ENCODE results near the gene MDK. TPM values are rescaled to one million over a fixed set of nuclear protein-coding genes. Genes with fewer than 3 reads are reported as not detected.
A peak's percentile ranks its signal among the peaks of the same experiment; 100 is the strongest.
"Not testable (repeated sequence)": the region's sequence is repeated elsewhere in the genome, so short reads cannot be mapped to it uniquely, and the experiment has no call there.

The MDK gene
- total RNA-seq, 1 experiment from 2014 or later, result 0.49 TPM

DNA sequence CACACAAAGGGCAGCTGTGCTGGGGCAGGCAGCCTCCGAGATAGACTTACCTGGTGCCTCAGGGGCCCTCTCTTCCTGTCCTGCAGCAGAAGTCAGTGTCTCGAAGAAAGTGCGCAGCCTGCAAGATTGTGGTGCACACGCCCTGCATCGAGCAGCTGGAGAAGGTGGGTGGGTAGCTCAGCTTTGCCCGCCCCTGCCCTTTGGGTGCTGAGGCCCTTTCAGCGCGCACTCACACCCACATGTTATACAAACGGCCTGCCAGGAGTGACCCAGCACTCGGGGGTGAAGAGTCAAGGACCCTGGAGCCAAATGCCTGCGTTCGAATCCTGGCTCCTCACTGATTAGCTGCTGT lies 13.6 kb upstream of the MDK start:
- Mint-ChIP-seq H3K27ac (ENCODE audit: low read depth, unreplicated experiment) (no peak overlapping the region), H3K4me3 (ENCODE audit: unreplicated experiment) (no peak overlapping the region), H3K36me3 (ENCODE audit: insufficient read depth, unreplicated experiment) (peaks cover 13% of the 10 kb centered on the region), H3K9me3 (ENCODE audit: unreplicated experiment) (no peaks in the 10 kb centered on the region), H3K4me1 (ENCODE audit: insufficient read depth, unreplicated experiment) (peaks cover 4% of the 10 kb centered on the region), H3K27me3 (ENCODE audit: insufficient read depth, unreplicated experiment) (no peaks in the 10 kb centered on the region)
- TF ChIP-seq, protein P1, sequence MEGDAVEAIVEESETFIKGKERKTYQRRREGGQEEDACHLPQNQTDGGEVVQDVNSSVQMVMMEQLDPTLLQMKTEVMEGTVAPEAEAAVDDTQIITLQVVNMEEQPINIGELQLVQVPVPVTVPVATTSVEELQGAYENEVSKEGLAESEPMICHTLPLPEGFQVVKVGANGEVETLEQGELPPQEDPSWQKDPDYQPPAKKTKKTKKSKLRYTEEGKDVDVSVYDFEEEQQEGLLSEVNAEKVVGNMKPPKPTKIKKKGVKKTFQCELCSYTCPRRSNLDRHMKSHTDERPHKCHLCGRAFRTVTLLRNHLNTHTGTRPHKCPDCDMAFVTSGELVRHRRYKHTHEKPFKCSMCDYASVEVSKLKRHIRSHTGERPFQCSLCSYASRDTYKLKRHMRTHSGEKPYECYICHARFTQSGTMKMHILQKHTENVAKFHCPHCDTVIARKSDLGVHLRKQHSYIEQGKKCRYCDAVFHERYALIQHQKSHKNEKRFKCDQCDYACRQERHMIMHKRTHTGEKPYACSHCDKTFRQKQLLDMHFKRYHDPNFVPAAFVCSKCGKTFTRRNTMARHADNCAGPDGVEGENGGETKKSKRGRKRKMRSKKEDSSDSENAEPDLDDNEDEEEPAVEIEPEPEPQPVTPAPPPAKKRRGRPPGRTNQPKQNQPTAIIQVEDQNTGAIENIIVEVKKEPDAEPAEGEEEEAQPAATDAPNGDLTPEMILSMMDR (IDR thresholded peaks at IDR 0.05; ENCODE audit: unreplicated experiment), result no peak
- POLR2A ChIA-PET, result interaction anchor here (1.6 kb wide), 1 partner anchor 11 kb away, joined by 5 read pairs; no protein-coding TSS in a partner anchor
- BruUV-seq (replicated peaks), result no TSS peak
- DNase-seq (ENCODE audit: unreplicated experiment), result no peak
- CTCF ChIA-PET, result interaction anchor here (0.6 to 1.9 kb wide), 15 partner anchors 9 to 408 kb away, joined by 3 to 18 read pairs (median 5); no protein-coding TSS in a partner anchor
- intact Hi-C loops (cut with micrococcal nuclease), result no loop called here

DNA sequence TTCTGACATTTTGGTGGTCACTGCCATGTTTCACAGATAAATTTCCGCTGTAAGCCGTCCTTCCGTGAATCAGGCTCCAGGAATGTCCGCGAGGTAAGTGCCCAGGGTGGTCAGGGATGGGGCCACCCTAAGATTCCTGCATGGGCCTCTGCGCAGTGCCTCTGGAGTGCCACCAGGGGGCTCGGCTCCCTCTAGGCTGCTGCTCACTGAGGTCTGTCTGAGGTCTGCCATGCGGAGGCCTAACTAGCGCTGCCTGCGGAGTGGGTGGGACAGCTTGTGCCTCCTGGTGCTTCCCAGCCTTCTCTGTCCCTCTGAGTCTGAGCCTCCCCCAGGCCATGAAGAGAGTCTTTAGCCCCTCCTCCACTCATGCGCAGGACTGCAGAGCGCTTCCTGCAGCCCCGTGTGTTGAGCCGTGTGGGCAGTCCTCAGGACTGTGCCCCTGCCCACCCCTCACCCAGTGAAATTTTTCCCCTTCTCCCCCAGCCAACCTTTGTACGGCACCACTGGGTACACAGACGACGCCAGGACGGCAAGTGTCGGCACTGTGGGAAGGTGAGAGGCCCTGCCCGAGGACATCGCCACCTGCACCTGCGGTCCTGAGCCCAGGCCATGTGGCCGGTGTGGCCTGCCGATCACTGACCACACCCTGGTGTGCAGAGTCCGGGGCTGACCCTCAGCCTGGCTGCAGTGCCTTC lies 11.9 kb upstream of the MDK start:
- Mint-ChIP-seq H3K27me3 (ENCODE audit: insufficient read depth, unreplicated experiment) (no peaks in the 10 kb centered on the region), H3K36me3 (ENCODE audit: insufficient read depth, unreplicated experiment) (peaks cover 13% of the 10 kb centered on the region), H3K27ac (ENCODE audit: low read depth, unreplicated experiment) (no peak overlapping the region), H3K4me3 (ENCODE audit: unreplicated experiment) (no peak overlapping the region), H3K9me3 (ENCODE audit: unreplicated experiment) (no peaks in the 10 kb centered on the region), H3K4me1 (ENCODE audit: insufficient read depth, unreplicated experiment) (no peaks in the 10 kb centered on the region)
- ChIA-PET POLR2A (interaction anchor here (0.7 kb wide), 1 partner anchor 391 kb away, joined by 3 read pairs; no protein-coding TSS in a partner anchor), CTCF (interaction anchor here (0.8 to 1.7 kb wide), 7 partner anchors 10 to 77 kb away, joined by 3 to 18 read pairs (median 4); no protein-coding TSS in a partner anchor)
- peak; percentile 59 for DNase-seq (ENCODE audit: unreplicated experiment)
- BruUV-seq (replicated peaks), result no TSS peak
- TF ChIP-seq, protein P1 (IDR thresholded peaks at IDR 0.05; ENCODE audit: unreplicated experiment), result peak; percentile 78
- intact Hi-C loops (cut with micrococcal nuclease), result no loop called here

DNA sequence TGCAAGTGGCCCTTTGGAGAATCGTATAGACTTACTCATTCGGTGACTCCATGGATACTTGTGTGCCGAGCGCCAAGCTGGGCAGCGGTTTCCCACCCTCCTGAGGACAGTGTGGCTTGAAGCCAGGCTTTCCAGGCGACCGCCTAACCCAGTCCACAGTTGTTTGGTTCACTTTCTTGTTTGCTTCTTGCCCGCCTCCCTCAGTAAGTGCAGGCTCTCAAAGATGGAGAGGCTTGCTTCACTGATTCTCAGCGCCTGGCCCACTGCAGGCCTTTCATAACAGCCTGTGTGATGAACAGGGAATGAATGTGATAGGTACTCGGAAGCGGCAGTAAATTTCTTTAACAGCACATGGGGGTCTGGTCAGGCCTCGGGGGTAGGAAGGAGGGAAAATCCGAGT lies 11.2 kb upstream of the MDK start:
- intact Hi-C loops (cut with micrococcal nuclease), result no loop called here
- Mint-ChIP-seq H3K4me1 (ENCODE audit: insufficient read depth, unreplicated experiment) (no peaks in the 10 kb centered on the region), H3K27ac (ENCODE audit: low read depth, unreplicated experiment) (no peak overlapping the region), H3K9me3 (ENCODE audit: unreplicated experiment) (no peaks in the 10 kb centered on the region), H3K27me3 (ENCODE audit: insufficient read depth, unreplicated experiment) (no peaks in the 10 kb centered on the region), H3K4me3 (ENCODE audit: unreplicated experiment) (no peak overlapping the region), H3K36me3 (ENCODE audit: insufficient read depth, unreplicated experiment) (peaks cover 19% of the 10 kb centered on the region)
- TF ChIP-seq, protein P1 (IDR thresholded peaks at IDR 0.05; ENCODE audit: unreplicated experiment), result no peak
- DNase-seq (ENCODE audit: unreplicated experiment), result no peak
- no TSS peak for BruUV-seq (replicated peaks)
- ChIA-PET CTCF (interaction anchor here (0.9 to 1.7 kb wide), 2 partner anchors 21 to 63 kb away, joined by 3 to 4 read pairs; no protein-coding TSS in a partner anchor), POLR2A (interaction anchor here (0.7 kb wide), 1 partner anchor 391 kb away, joined by 3 read pairs; no protein-coding TSS in a partner anchor)

DNA sequence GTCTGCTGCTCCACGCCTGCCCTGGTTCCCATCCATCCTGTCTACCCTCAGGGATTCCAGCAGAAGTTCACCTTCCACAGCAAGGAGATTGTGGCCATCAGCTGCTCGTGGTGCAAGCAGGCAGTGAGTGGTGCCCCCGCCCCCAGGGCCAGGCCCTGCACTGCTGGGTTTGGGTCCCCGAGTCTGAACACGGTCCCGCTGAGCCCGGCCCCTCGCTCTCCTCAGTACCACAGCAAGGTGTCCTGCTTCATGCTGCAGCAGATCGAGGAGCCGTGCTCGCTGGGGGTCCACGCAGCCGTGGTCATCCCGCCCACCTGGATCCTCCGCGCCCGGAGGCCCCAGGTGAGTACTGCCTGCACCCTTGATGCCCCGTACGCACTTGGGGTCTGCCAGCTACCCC lies 10.2 kb upstream of the MDK start:
- H3K36me3 Mint-ChIP-seq (ENCODE audit: insufficient read depth, unreplicated experiment), result peaks cover 26% of the 10 kb centered on the region
- intact Hi-C loops (cut with micrococcal nuclease); H3K27me3 Mint-ChIP-seq (ENCODE audit: insufficient read depth, unreplicated experiment); BruUV-seq (replicated peaks); H3K27ac Mint-ChIP-seq (ENCODE audit: low read depth, unreplicated experiment); H3K4me1 Mint-ChIP-seq (ENCODE audit: insufficient read depth, unreplicated experiment); POLR2A ChIA-PET; H3K9me3 Mint-ChIP-seq (ENCODE audit: unreplicated experiment); H3K4me3 Mint-ChIP-seq (ENCODE audit: unreplicated experiment); DNase-seq (ENCODE audit: unreplicated experiment): not testable (repeated sequence)
- CTCF ChIA-PET, result interaction anchor here (1.2 to 1.7 kb wide), 3 partner anchors 8 to 64 kb away, joined by 3 to 6 read pairs (median 4); no protein-coding TSS in a partner anchor
